SKM-1 (cell line): ENCODE results near the gene POU2AF2.
"Not testable (repeated sequence)": the region's sequence is repeated elsewhere in the genome, so short reads cannot be mapped to it uniquely, and the experiment has no call there.

Source experiments
- DNase-seq: peaks from one replicate; lab custom pipeline; 2025; ENCODE audit not compliant: unreplicated experiment; lab: John Stamatoyannopoulos, UW

The POU2AF2 gene

GRCh38 chr11:111253630-111254029 lies 8.1 kb downstream of the POU2AF2 start:
- no peak for DNase-seq

- DNase-seq = no peak
Measured at GRCh38 chr11:111258046-111258445, 12.5 kb downstream of the POU2AF2 start.

GRCh38 chr11:111259896-111260295 lies 14.4 kb downstream of the POU2AF2 start:
- no peak for DNase-seq

GRCh38 chr11:111260811-111261210 lies 15.3 kb downstream of the POU2AF2 start:
- no peak for DNase-seq

GRCh38 chr11:111264646-111265045 lies 19.1 kb downstream of the POU2AF2 start:
- DNase-seq = no peak

GRCh38 chr11:111265421-111265820 lies 19.9 kb downstream of the POU2AF2 start:
- DNase-seq = no peak

GRCh38 chr11:111268303-111268702 lies 22.8 kb downstream of the POU2AF2 start:
- not testable (repeated sequence) for DNase-seq

- DNase-seq = no peak
Measured at GRCh38 chr11:111269146-111269868, 23.8 kb downstream of the POU2AF2 start.

GRCh38 chr11:111272420-111272819 lies 26.9 kb downstream of the POU2AF2 start:
- DNase-seq = no peak

GRCh38 chr11:111282562-111283075 lies 37.1 kb downstream of the POU2AF2 start:
- no peak for DNase-seq

- DNase-seq = no peak
Measured at GRCh38 chr11:111283945-111284481, 38.5 kb downstream of the POU2AF2 start.

GRCh38 chr11:111285189-111286091 lies 39.9 kb downstream of the POU2AF2 start:
- DNase-seq = no peak

- no peak for DNase-seq
Measured at GRCh38 chr11:111291764-111292163, 46.2 kb downstream of the POU2AF2 start.

- not testable (repeated sequence) for DNase-seq
Measured at GRCh38 chr11:111292408-111292807, 46.9 kb downstream of the POU2AF2 start.

- no peak for DNase-seq
Measured at GRCh38 chr11:111296196-111296595, 50.7 kb downstream of the POU2AF2 start.

- DNase-seq = no peak
Measured at GRCh38 chr11:111297696-111298095, 52.2 kb downstream of the POU2AF2 start.

GRCh38 chr11:111298413-111299100 lies 53.0 kb downstream of the POU2AF2 start, which contains the start of gene POU2AF3:
Gene POU2AF3, plus strand, starts transcription at chr11:111298546. Its CDS starts 36 bp downstream, at chr11:111298582.
- no peak for DNase-seq

- DNase-seq = no peak
Measured at GRCh38 chr11:111299101-111300026, 53.8 kb downstream of the POU2AF2 start.

- DNase-seq = no peak
Measured at GRCh38 chr11:111300569-111300968, 55.0 kb downstream of the POU2AF2 start.
